Mesenchymal stem cell (in vitro differentiated cells and primary cell): ENCODE measurements around the gene FKBP5.

Experiments used
- DNase-seq: peaks from one replicate; pipeline ENCODE4 v3.0.0-alpha.2; 2013
- H2AFZ ChIP-seq: one replicate; pipeline ENCODE4 v1.6.1; 2013; ENCODE audit warnings: low read depth, mild to moderate bottlenecking, control low read depth, inconsistent platforms, low read length, moderate library complexity
- H2AK5ac ChIP-seq: 2 replicates; pipeline ENCODE4 v1.6.1; 2013; ENCODE audit warnings: low read length, moderate library complexity, mild to moderate bottlenecking, inconsistent platforms; ENCODE audit not compliant: severe bottlenecking
- H2BK120ac ChIP-seq: one replicate; pipeline ENCODE4 v1.6.1; 2013; ENCODE audit warnings: low read depth, mild to moderate bottlenecking, inconsistent platforms, low read length, moderate library complexity
- H2BK12ac ChIP-seq, 2 experiments: one replicate each; pipeline ENCODE4 v1.6.1; 2013; ENCODE audit warnings: inconsistent platforms in 2 of 2, low read length in 2 of 2, mild to moderate bottlenecking in 2 of 2, moderate library complexity in 2 of 2, control low read depth in 1 of 2
- H2BK15ac ChIP-seq: one replicate; pipeline ENCODE4 v1.6.1; 2013; ENCODE audit warnings: mild to moderate bottlenecking, low read depth, inconsistent platforms; ENCODE audit not compliant: poor library complexity, severe bottlenecking
- H2BK5ac ChIP-seq: 2 replicates; pipeline ENCODE4 v1.6.1; 2013; ENCODE audit warnings: low read depth, mild to moderate bottlenecking, low read length, control low read depth, inconsistent platforms; ENCODE audit not compliant: poor library complexity, severe bottlenecking
- H3K14ac ChIP-seq, 2 experiments: one replicate each; pipeline ENCODE4 v1.6.1; 2013; ENCODE audit warnings: inconsistent platforms in 2 of 2, low read length in 2 of 2, control low read depth in 1 of 2, mild to moderate bottlenecking in 1 of 2, moderate library complexity in 1 of 2
- H3K18ac ChIP-seq, 2 experiments: one replicate each; pipeline ENCODE4 v1.6.1; 2013; ENCODE audit warnings: inconsistent platforms in 2 of 2, low read length in 2 of 2, control low read depth in 1 of 2, low read depth in 1 of 2, mild to moderate bottlenecking in 1 of 2
- H3K23ac ChIP-seq, 2 experiments: one replicate each; pipeline ENCODE4 v1.6.1; 2013; ENCODE audit warnings: inconsistent platforms in 2 of 2, low read length in 2 of 2, mild to moderate bottlenecking in 2 of 2, moderate library complexity in 2 of 2, control low read depth in 1 of 2
- H3K27ac ChIP-seq: 2 replicates; pipeline ENCODE4 v1.5.1; 2013; ENCODE audit warnings: mild to moderate bottlenecking, moderate library complexity, low read length, control low read depth, inconsistent platforms; ENCODE audit not compliant: poor library complexity, severe bottlenecking
- H3K27me3 ChIP-seq, 2 experiments: 2 replicates each; pipeline versions ENCODE4 v1.6.1 to v1.7.0; 2013; ENCODE audit warnings: low read length in 2 of 2, mild to moderate bottlenecking in 2 of 2, moderate library complexity in 2 of 2, control low read depth in 1 of 2, inconsistent platforms in 1 of 2; ENCODE audit not compliant: control insufficient read depth in 1 of 2, insufficient read depth in 1 of 2
- H3K36me3 ChIP-seq, 2 experiments: 2 replicates each; pipeline versions ENCODE4 v1.6.1 to v1.7.0; 2013; ENCODE audit warnings: low read length in 2 of 2, control low read depth in 1 of 2, inconsistent platforms in 1 of 2, low read depth in 1 of 2, mild to moderate bottlenecking in 1 of 2; ENCODE audit not compliant: insufficient read depth in 2 of 2, control insufficient read depth in 1 of 2
- H3K4ac ChIP-seq, 2 experiments: one replicate each; pipeline ENCODE4 v1.6.1; 2013; ENCODE audit warnings: inconsistent platforms in 2 of 2, low read length in 2 of 2, mild to moderate bottlenecking in 2 of 2, moderate library complexity in 2 of 2, control low read depth in 1 of 2, low read depth in 1 of 2
- H3K4me1 ChIP-seq: 2 replicates; pipeline ENCODE4 v1.6.1; 2013; ENCODE audit warnings: low read depth, low read length, control low read depth; ENCODE audit not compliant: control insufficient read depth, insufficient read depth
- H3K4me2 ChIP-seq: 2 replicates; pipeline ENCODE4 v1.6.1; 2013; ENCODE audit warnings: low read length, mild to moderate bottlenecking, inconsistent platforms; ENCODE audit not compliant: poor library complexity, severe bottlenecking
- H3K4me3 ChIP-seq, 2 experiments: 2 replicates each; pipeline versions ENCODE4 v1.5.1 to v1.7.0; 2013; ENCODE audit warnings: low read length in 2 of 2, mild to moderate bottlenecking in 2 of 2, control low read depth in 1 of 2, low read depth in 1 of 2; ENCODE audit not compliant: insufficient read depth in 1 of 2
- H3K79me1 ChIP-seq: replicated peaks from 2 replicates; pipeline ENCODE4 v1.6.1; 2013; ENCODE audit warnings: mild to moderate bottlenecking, control low read depth, low read length, inconsistent platforms; ENCODE audit not compliant: poor library complexity, severe bottlenecking
- H3K9ac ChIP-seq: 2 replicates; pipeline ENCODE4 v1.7.0; 2013; ENCODE audit warnings: mild to moderate bottlenecking, low read length, moderate library complexity
- H3K9me3 ChIP-seq: 2 replicates; pipeline ENCODE4 v1.7.0; 2013; ENCODE audit warnings: mild to moderate bottlenecking, low read length; ENCODE audit not compliant: control insufficient read depth
- H4K8ac ChIP-seq: one replicate; pipeline ENCODE4 v1.6.1; 2013; ENCODE audit warnings: inconsistent platforms, mild to moderate bottlenecking, low read length, moderate library complexity
- H4K91ac ChIP-seq: one replicate; pipeline ENCODE4 v1.6.1; 2013; ENCODE audit warnings: mild to moderate bottlenecking, low read length, inconsistent platforms
- WGBS: methylation state at CpG from one replicate; pipeline ENCODE4 v1.1.7; 2013; ENCODE audit warnings: mixed read lengths; 5-methylcytosine and 5-hydroxymethylcytosine counted together

Gene FKBP5

DNA sequence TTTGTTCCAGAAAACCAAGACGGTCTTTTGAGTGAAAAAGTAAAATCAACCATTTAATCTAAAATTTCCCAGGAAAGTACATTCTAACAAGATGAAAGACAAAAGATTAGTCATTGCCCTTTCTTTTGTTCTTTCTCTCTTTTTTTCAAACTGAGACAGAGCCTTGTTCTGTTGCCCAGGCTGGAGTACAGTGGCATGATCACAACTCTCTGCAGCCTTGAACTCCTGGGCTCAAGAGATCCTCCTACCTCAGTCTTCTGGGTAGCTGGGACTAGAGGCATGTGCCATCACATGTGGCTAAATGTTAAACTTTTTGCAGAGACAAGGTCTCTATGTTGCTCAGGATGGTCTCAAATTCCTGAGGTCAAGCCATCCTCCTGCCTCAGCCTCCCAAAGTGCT, 75.0 kb downstream of the FKBP5 start:
- Histone ChIP-seq H2BK120ac (no peak overlapping the region), H3K4me1 (peaks cover 1% of the 10 kb centered on the region), H2BK5ac (no peak overlapping the region), H2BK12ac (no peak overlapping the region), H3K23ac (no peak overlapping the region), H2AFZ (no peak overlapping the region), H3K27me3 (no peaks in the 10 kb centered on the region), H3K4me2 (no peak overlapping the region), H3K27ac (no peak overlapping the region), H4K8ac (no peak overlapping the region), H3K4me3 (no peak overlapping the region), H3K9me3 (no peaks in the 10 kb centered on the region), H3K14ac (no peak overlapping the region), H3K4ac (no peak overlapping the region), H4K91ac (no peak overlapping the region), H2AK5ac (no peak overlapping the region), H2BK15ac (no peak overlapping the region), H3K18ac (no peak overlapping the region), H3K79me1 (peaks cover 3% of the 10 kb centered on the region), H3K9ac (no peak overlapping the region), H3K36me3 (peaks cover 0 to 8% of the 10 kb centered on the region in 2 experiments)
- 88% methylated on average over 1 of the region's 1 CpG for WGBS
- no peak for DNase-seq

DNA sequence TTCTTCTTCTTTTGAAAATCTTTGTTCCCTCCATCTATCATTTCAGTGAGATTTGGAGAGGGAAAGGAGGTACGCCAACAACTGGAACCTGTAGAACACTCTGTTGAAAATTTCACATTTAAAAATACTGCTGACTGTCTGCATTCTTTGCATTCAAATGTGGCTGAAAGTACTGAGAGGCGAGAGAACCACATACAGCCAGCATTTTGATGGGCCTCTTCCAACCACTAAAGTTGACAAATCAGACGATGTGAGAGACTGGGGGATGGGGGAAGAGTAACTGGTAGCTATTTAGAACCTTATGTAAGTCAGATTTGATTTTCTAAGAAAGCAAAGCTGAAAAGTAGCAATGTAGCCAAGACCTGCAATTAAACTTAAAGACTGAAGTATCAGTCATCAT, 77.5 kb downstream of the FKBP5 start:
- H3K27me3 ChIP-seq = no peaks in the 10 kb centered on the region
- H3K14ac ChIP-seq = no peak overlapping the region
- H3K9me3 ChIP-seq = no peaks in the 10 kb centered on the region
- WGBS = 60% methylated on average over 2 of the region's 3 CpGs
- H2BK120ac ChIP-seq = no peak overlapping the region
- no peak overlapping the region for H4K91ac ChIP-seq
- no peak overlapping the region for H2BK15ac ChIP-seq
- no peak overlapping the region for H3K4me3 ChIP-seq
- peak overlapping the region; percentile 17 for H3K27ac ChIP-seq
- H3K4ac ChIP-seq = no peak overlapping the region
- peaks cover 0 to 9% of the 10 kb centered on the region in 2 experiments for H3K36me3 ChIP-seq
- no peak overlapping the region for H4K8ac ChIP-seq
- H2BK5ac ChIP-seq = no peak overlapping the region
- no peak overlapping the region for H3K18ac ChIP-seq
- peaks cover 9% of the 10 kb centered on the region for H3K79me1 ChIP-seq
- H2BK12ac ChIP-seq = no peak overlapping the region
- H3K23ac ChIP-seq = no peak overlapping the region
- H3K9ac ChIP-seq = no peak overlapping the region
- peak; percentile 59 for DNase-seq
- H2AFZ ChIP-seq = no peak overlapping the region
- no peak overlapping the region for H3K4me2 ChIP-seq
- peaks cover 2% of the 10 kb centered on the region for H3K4me1 ChIP-seq
- no peak overlapping the region for H2AK5ac ChIP-seq

DNA sequence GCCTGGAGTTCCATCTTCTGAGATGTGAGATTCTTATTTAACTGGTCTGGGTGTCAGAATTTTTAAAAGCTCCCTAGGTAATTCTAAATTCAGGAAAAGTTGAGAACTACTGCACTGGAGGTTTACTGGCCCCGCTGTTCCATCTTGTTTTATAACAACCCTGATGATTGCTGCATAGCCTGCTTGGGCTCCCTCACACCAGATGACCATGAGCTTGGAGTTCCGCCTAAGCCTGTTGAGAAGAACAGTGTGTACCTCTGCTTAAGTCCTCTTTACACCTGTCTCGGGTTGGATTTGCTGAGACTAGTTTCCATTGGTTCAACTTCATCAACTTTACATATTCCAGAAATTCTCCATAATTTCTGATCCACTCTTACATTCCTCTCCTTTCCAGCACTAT, 77.9 kb downstream of the FKBP5 start:
- DNase-seq = no peak
- Histone ChIP-seq H3K14ac (no peak overlapping the region), H2BK15ac (no peak overlapping the region), H4K91ac (no peak overlapping the region), H2AK5ac (peak overlapping the region; percentile 1), H3K18ac (peak overlapping the region in 1 of 2 experiments; percentile 65), H3K27me3 (no peaks in the 10 kb centered on the region), H3K36me3 (peaks cover 0 to 9% of the 10 kb centered on the region in 2 experiments), H3K9me3 (no peaks in the 10 kb centered on the region), H3K79me1 (peaks cover 9% of the 10 kb centered on the region), H3K27ac (peak overlapping the region; percentile 17), H2BK5ac (no peak overlapping the region), H3K23ac (no peak overlapping the region), H3K4me3 (no peak overlapping the region), H3K4ac (no peak overlapping the region), H3K4me1 (peaks cover 2% of the 10 kb centered on the region), H4K8ac (no peak overlapping the region), H3K4me2 (no peak overlapping the region), H2AFZ (no peak overlapping the region), H2BK12ac (no peak overlapping the region), H3K9ac (no peak overlapping the region), H2BK120ac (no peak overlapping the region)
- over 99% methylated on average over 3 of the region's 3 CpGs for WGBS

DNA sequence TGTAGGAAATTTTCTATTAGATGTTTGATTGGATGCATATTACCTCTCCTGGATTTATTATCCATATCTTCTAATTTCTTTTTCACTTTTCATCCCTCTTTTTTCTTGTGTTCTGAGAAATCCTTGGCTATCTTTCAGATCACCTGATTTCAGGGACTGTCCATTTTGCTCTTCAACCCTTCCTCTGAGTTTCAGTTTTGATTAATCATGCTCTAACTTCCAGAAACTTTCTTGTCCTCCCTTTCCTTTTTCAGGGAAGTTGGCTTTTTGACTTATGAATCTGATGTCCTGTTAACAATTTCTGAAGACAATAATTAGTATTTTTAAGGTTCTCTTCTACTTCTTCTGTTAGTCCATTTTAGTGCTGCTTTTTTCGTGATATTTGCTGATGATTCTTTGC, 79.1 kb downstream of the FKBP5 start:
- WGBS = 100% methylated on average over 1 of the region's 1 CpG
- H3K9me3 ChIP-seq = no peaks in the 10 kb centered on the region
- no peak overlapping the region for H2BK12ac ChIP-seq
- H4K8ac ChIP-seq = no peak overlapping the region
- DNase-seq = no peak
- no peak overlapping the region for H2BK5ac ChIP-seq
- H3K36me3 ChIP-seq = peaks cover 0 to 9% of the 10 kb centered on the region in 2 experiments
- peaks cover 5% of the 10 kb centered on the region for H3K4me1 ChIP-seq
- H2AK5ac ChIP-seq = no peak overlapping the region
- H2BK120ac ChIP-seq = no peak overlapping the region
- no peak overlapping the region for H3K4me2 ChIP-seq
- H3K4me3 ChIP-seq = no peak overlapping the region
- H3K9ac ChIP-seq = no peak overlapping the region
- no peak overlapping the region for H3K23ac ChIP-seq
- H4K91ac ChIP-seq = no peak overlapping the region
- H3K18ac ChIP-seq = no peak overlapping the region
- H3K27ac ChIP-seq = no peak overlapping the region
- H3K14ac ChIP-seq = no peak overlapping the region
- no peak overlapping the region for H2AFZ ChIP-seq
- no peaks in the 10 kb centered on the region for H3K27me3 ChIP-seq
- H3K4ac ChIP-seq = no peak overlapping the region
- H2BK15ac ChIP-seq = no peak overlapping the region
- peaks cover 9% of the 10 kb centered on the region for H3K79me1 ChIP-seq
